GM19099 (cell line): ENCODE data around the gene DMRTB1.

ENCODE experiments used
- POLR2A ChIP-seq: IDR thresholded peaks from 3 replicates; pipeline ENCODE4 v1.6.1; 2011; ENCODE audit warnings: low read depth; ENCODE audit not compliant: insufficient read length; ENCODE audit errors: extremely low read depth

The DMRTB1 gene

GRCh38 chr1:53469373-53469772 lies 10.2 kb downstream of the DMRTB1 start:
- TF ChIP-seq POLR2A = no peak

- no peak for TF ChIP-seq POLR2A
These were observed 11.0 kb downstream of the DMRTB1 start for GRCh38 chr1:53470155-53470554.

GRCh38 chr1:53470584-53470983 lies 11.4 kb downstream of the DMRTB1 start:
- no peak for TF ChIP-seq POLR2A

- TF ChIP-seq POLR2A = no peak
These were observed 11.8 kb downstream of the DMRTB1 start for GRCh38 chr1:53471000-53471399.

GRCh38 chr1:53473463-53473862 lies 14.3 kb downstream of the DMRTB1 start:
- no peak for TF ChIP-seq POLR2A

- no peak for TF ChIP-seq POLR2A
These were observed 16.5 kb downstream of the DMRTB1 start for GRCh38 chr1:53475664-53476063.

GRCh38 chr1:53476579-53476978 lies 17.4 kb downstream of the DMRTB1 start:
- no peak for TF ChIP-seq POLR2A

- TF ChIP-seq POLR2A = no peak
These were observed 18.7 kb downstream of the DMRTB1 start for GRCh38 chr1:53477651-53478501.

- no peak for TF ChIP-seq POLR2A
These were observed 19.3 kb downstream of the DMRTB1 start for GRCh38 chr1:53478502-53478818.

- no peak for TF ChIP-seq POLR2A
These were observed 21.5 kb downstream of the DMRTB1 start for GRCh38 chr1:53480678-53481077.

- TF ChIP-seq POLR2A = no peak
These were observed 22.3 kb downstream of the DMRTB1 start for GRCh38 chr1:53481456-53481855.

- no peak for TF ChIP-seq POLR2A
These were observed 23.4 kb downstream of the DMRTB1 start for GRCh38 chr1:53482441-53483153.

GRCh38 chr1:53483170-53483569 lies 24.0 kb downstream of the DMRTB1 start:
- TF ChIP-seq POLR2A = no peak

GRCh38 chr1:53483656-53484055 lies 24.5 kb downstream of the DMRTB1 start:
- no peak for TF ChIP-seq POLR2A

GRCh38 chr1:53484705-53485477 lies 25.7 kb downstream of the DMRTB1 start:
- no peak for TF ChIP-seq POLR2A
